K562 treated with DMSO at 1 percent for 4 hours (cell line): Measurements from ENCODE around the gene KLHDC3. TPM values are rescaled to one million over a fixed set of nuclear protein-coding genes. Genes with fewer than 3 reads are reported as not detected.

Experiments
- total RNA-seq: library from RNA; unstranded; fragments of 300-600 nt; gene quantifications from 2 replicates; pipeline ENCODE4 v1.2.3, GENCODE V29; 2022; ENCODE audit not compliant: insufficient read depth

KLHDC3 gene, protein sequence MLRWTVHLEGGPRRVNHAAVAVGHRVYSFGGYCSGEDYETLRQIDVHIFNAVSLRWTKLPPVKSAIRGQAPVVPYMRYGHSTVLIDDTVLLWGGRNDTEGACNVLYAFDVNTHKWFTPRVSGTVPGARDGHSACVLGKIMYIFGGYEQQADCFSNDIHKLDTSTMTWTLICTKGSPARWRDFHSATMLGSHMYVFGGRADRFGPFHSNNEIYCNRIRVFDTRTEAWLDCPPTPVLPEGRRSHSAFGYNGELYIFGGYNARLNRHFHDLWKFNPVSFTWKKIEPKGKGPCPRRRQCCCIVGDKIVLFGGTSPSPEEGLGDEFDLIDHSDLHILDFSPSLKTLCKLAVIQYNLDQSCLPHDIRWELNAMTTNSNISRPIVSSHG
- 156 and 168 TPM in 2 replicates for total RNA-seq

GRCh38 chr6:43013843-43014433 lies at the start of gene KLHDC3, which contains the start of gene MEA1:
Gene KLHDC3 (plus strand): TSS chr6:43014249. CDS start chr6:43017193, 2,944 bp downstream.
Gene MEA1 (minus strand): TSS chr6:43013946. CDS start chr6:43013813, 133 bp downstream.

DNA sequence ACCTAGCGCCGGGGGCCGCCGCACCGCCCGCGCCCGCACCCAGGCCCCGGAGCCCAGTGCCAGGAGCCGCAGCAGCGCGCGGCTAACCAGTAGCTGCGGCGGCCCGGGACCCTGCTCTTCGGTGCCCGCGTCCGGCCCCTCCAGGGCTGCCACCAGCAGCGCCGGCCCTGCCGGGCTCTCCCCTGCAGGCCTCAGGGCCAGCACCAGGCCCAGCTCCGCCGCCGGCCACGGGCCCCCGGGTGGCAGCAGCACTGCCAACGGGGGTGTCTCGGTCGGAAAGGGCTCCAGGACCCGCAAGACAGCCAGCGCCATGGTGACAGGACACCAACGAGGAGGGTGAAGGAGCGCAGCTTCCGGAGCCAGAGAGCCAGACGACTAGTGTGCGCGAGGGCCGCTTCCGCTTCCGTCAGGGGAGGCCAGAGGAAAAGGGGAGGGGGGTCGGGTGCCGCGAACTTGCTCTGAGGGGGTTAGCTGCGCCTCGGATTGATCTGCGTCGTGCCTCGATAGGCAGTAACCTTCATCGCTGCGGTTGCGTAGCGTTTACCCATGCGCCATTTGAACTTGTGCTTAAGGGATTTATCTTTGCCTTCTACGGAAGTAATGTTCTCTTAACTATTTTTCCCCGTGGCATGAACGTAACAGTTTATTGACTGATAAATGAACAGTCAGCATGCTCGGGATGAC lies 35.1 kb upstream of the KLHDC3 start, which contains the start of gene PEX6:
Gene PEX6, minus strand, starts transcription at position 343 of the 684 bp plus-strand sequence. Its CDS starts 31 bp downstream, at position 312.

GRCh38 chr6:42984001-42984923 lies 29.8 kb upstream of the KLHDC3 start, which contains the start of gene PPP2R5D:
Gene PPP2R5D (plus strand): TSS chr6:42984570. CDS start chr6:42984678, 108 bp downstream.

DNA sequence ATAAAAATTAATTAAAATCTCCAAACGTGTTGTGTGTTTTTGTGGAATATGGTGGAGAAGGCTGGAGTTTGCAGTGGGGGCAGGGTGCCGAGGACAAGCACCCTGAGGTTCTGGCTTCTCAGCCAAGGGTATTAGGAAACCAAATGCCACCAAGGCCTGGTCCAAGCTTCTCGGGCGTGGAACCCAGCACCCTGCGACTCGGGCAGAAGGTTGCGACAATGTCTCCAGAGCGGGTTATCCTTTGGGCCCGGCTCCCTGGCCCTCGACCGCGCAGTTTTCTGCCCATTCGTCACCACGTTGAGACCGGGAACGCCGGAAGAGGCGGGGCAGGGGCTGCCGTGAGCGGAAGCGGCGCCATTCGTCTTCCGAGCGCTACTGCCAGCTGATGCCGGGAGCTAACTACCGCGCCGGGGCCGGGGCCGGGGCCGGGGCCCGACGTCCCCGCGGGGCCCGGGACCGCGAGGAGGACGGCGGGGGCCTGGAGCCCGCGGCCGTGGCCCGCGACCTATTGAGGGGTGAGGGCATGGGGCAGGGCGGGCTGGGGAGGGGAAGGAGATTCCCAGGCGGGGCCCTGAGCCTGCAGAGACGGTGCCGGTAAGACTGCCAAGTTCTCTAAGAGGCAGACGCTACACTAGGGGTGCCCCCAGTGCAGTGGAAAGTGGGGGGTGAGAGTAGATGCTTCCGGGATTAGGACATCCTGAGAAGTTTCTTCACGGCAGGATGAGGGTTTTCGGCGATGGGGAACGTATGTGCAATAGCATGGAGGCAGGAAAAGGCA lies 7.4 kb downstream of the KLHDC3 start, which contains the start of gene RRP36:
Gene RRP36, plus strand, starts transcription at position 354 of the 778 bp plus-strand sequence. Its CDS starts 32 bp downstream, at position 386.

GRCh38 chr6:43053545-43054205 lies 39.6 kb downstream of the KLHDC3 start, which contains the start of gene CUL7:
Gene CUL7 (minus strand): TSS chr6:43053851. CDS start chr6:43052788, 1,063 bp downstream.

DNA sequence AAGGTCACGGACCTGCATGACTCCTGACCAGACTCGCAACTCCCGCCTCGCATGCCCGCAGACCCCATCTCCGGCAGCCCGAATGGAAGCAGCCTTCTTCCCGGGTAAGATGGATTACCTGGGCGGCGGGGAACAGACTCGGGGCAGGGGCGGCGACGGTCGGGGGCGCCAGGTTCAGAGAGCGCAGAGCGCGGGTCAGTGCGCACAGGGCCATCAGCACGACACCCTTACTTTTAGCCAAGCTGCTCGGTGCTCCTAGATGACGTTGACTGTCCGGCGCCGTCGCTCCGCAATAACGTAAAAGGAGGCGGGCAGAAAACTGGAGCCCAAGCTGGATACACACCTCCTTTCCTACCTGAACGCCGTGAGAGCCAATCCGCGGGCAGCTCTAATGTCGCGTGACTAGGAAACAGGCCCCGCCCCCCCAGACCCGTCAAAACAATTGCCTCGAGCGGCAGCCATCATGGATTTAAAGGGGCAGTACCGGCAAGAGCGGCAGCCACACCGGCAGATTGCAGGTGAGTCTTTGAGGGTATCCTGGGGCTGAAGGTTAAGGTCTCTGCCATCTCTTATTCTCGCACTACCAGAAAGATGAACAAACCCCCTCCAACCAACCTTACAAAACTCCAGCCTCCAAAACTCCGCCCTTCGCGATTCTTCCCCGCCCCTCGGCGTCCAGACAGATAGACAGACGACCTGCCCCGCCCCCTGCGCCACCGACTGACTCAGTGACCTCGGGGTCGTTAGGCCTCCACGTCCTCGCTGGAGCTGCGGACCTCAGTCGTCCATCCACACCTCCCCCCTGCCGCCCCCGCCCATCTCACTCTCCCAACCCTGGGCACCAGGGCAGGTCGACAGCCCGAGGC lies 45.4 kb downstream of the KLHDC3 start, which contains the start of the genes KLC4 and MRPL2:
Gene KLC4, plus strand, starts transcription at position 464 of the 866 bp plus-strand sequence. CDS start 1,705 bp downstream, outside the sequence.
Gene MRPL2, minus strand, starts transcription at position 267 of the 866 bp plus-strand sequence. Its CDS starts 53 bp downstream, at position 214.

Other genes starting within 250 kb of the KLHDC3 start
- gene BICRAL, start 232.2 kb upstream of the KLHDC3 start, total RNA-seq, result 4.9 and 5.2 TPM in 2 replicates
- 98.4 and 99.4 TPM in 2 replicates for gene RPL7L1, start 134.6 kb upstream of the KLHDC3 start, total RNA-seq
- not detected in 2 replicates for gene PTCRA, start 98.2 kb upstream of the KLHDC3 start, total RNA-seq
- gene CNPY3, start 84.8 kb upstream of the KLHDC3 start, total RNA-seq, result 27.6 and 29.4 TPM in 2 replicates
- 0.99 TPM in 1 of 2 replicates, not detected in the other for gene GNMT, start 53.5 kb upstream of the KLHDC3 start, total RNA-seq
- gene PEX6, start 35.1 kb upstream of the KLHDC3 start, total RNA-seq, result 52.3 and 52.7 TPM in 2 replicates
- gene PPP2R5D, start 29.7 kb upstream of the KLHDC3 start, total RNA-seq, result 47.6 and 53.3 TPM in 2 replicates
- gene MEA1, start 303 bp upstream of the KLHDC3 start, total RNA-seq, result 70.7 and 80.4 TPM in 2 replicates
- 74.9 and 92.3 TPM in 2 replicates for gene RRP36, start 7.4 kb downstream of the KLHDC3 start, total RNA-seq
- 22.7 and 29.4 TPM in 2 replicates for gene CUL7, start 39.6 kb downstream of the KLHDC3 start, total RNA-seq
- 126 and 131 TPM in 2 replicates for gene MRPL2, start 45.2 kb downstream of the KLHDC3 start, total RNA-seq
- 33.5 and 36.4 TPM in 2 replicates for gene KLC4, start 45.4 kb downstream of the KLHDC3 start, total RNA-seq
- gene PTK7, start 62.1 kb downstream of the KLHDC3 start, total RNA-seq, result 10.4 and 12.0 TPM in 2 replicates
- 33.6 and 38.1 TPM in 2 replicates for gene SRF, start 157.0 kb downstream of the KLHDC3 start, total RNA-seq
- gene CUL9, start 167.9 kb downstream of the KLHDC3 start, total RNA-seq, result 12.5 and 20.5 TPM in 2 replicates
- 204 and 307 TPM in 2 replicates for gene DNPH1, start 215.2 kb downstream of the KLHDC3 start, total RNA-seq
- gene TTBK1, start 229.2 kb downstream of the KLHDC3 start, total RNA-seq, result not detected in 2 replicates